Tibial nerve (tissue), 4 donors: Measurements from ENCODE around the gene SEMA3C. TPM values are rescaled to one million over a fixed set of nuclear protein-coding genes. Genes with fewer than 3 reads are reported as not detected.

Source experiments
- DNase-seq, 2 donors: peaks; one replicate each; pipeline ENCODE4 v3.0.0-alpha.2; 2019; ENCODE audit warnings: low spot score in 2 of 2
- H3K27ac ChIP-seq, 4 donors: fragments of 200-600 bp; sonication (generic) in 3 of 4; one replicate each; pipeline ENCODE4 v1.5.1; 2017 to 2019; ENCODE audit warnings: mild to moderate bottlenecking in 1 of 4
- H3K27me3 ChIP-seq, 2 donors: fragments of 200-600 bp; sonication (generic) in 1 of 2; one replicate each; pipeline versions ENCODE4 v1.5.1 to v1.6.0; 2017 to 2019
- H3K36me3 ChIP-seq, 3 donors: fragments of 200-600 bp; sonication (generic); one replicate each; pipeline ENCODE4 v1.5.1; 2018 to 2019
- H3K4me1 ChIP-seq, 4 donors: fragments of 200-600 bp; sonication (generic) in 3 of 4; one replicate each; pipeline ENCODE4 v1.5.1; 2017 to 2019
- H3K4me3 ChIP-seq, 4 donors: fragments of 200-600 bp; sonication (generic) in 3 of 4; one replicate each; pipeline ENCODE4 v1.5.1; 2017 to 2019; ENCODE audit warnings: mild to moderate bottlenecking in 1 of 4, moderate library complexity in 1 of 4
- H3K9me3 ChIP-seq, 4 donors: fragments of 200-600 bp; sonication (generic) in 3 of 4; one replicate each; pipeline ENCODE4 v1.5.1; 2017 to 2019
- CTCF ChIP-seq, 5 experiments: fragments of 200-600 bp in 3 of 5; fragments of 450-650 bp in 2 of 5; sonication (generic) in 3 of 5; IDR thresholded peaks; one replicate each; pipeline ENCODE4 v1.5.1; 2016 to 2019; ENCODE audit warnings: antibody characterized with exemption in 5 of 5, mild to moderate bottlenecking in 3 of 5, moderate library complexity in 2 of 5
- EP300 ChIP-seq, 2 donors: sonication (generic); formaldehyde crosslinking; IDR thresholded peaks; one replicate each; pipeline ENCODE4 v1.6.1; 2017; ENCODE audit warnings: antibody characterized with exemption in 2 of 2, mild to moderate bottlenecking in 1 of 2
- POLR2A ChIP-seq, 2 donors: fragments of 450-650 bp; IDR thresholded peaks; one replicate each; pipeline ENCODE4 v1.6.1; 2017; ENCODE audit warnings: antibody characterized with exemption in 2 of 2, mild to moderate bottlenecking in 2 of 2, moderate library complexity in 2 of 2
- WGBS, 2 donors: methylation state at CpG; one replicate each; pipeline ENCODE4 v1.1.5; 2018; 5-methylcytosine and 5-hydroxymethylcytosine counted together
- total RNA-seq, 4 donors: library from RNA; depleted of rRNA; stranded (reverse); fragments of >200 nt; gene quantifications; one replicate each; pipeline ENCODE4 v1.1.0, GENCODE V29; 2016

SEMA3C gene
- total RNA-seq, 4 donors from 2014 or later: 64.8 to 130 (median 118) TPM

GRCh38 chr7:80760292-80760691 is 158.6 kb downstream of the SEMA3C start:
- Histone ChIP-seq H3K27ac (no peak overlapping the region), H3K36me3 (peaks cover 0 to 17% (median 0%) of the 10 kb centered on the region in 3 donors), H3K4me3 (no peak overlapping the region), H3K9me3 (no peaks in the 10 kb centered on the region), H3K4me1 (no peaks in the 10 kb centered on the region), H3K27me3 (no peaks in the 10 kb centered on the region)
- DNase-seq: no peak
- WGBS, 2 donors: 70 to 73% methylated on average over 4 of the region's 4 CpGs
- TF ChIP-seq EP300 (IDR thresholded peaks at IDR 0.05) (no peak), POLR2A (IDR thresholded peaks at IDR 0.05) (no peak), CTCF (IDR thresholded peaks at IDR 0.05) (no peak)

GRCh38 chr7:80752954-80753690 is 165.7 kb downstream of the SEMA3C start:
- H3K4me3 ChIP-seq: no peak overlapping the region
- no peaks in the 10 kb centered on the region for H3K9me3 ChIP-seq
- H3K27ac ChIP-seq: no peak overlapping the region
- peaks cover 0 to 7% (median 0%) of the 10 kb centered on the region in 4 donors for H3K4me1 ChIP-seq
- no peak for TF ChIP-seq POLR2A (IDR thresholded peaks at IDR 0.05)
- no peak for TF ChIP-seq EP300 (IDR thresholded peaks at IDR 0.05)
- TF ChIP-seq CTCF (IDR thresholded peaks at IDR 0.05): no peak
- DNase-seq: no peak
- H3K36me3 ChIP-seq: peaks cover 0 to 17% (median 0%) of the 10 kb centered on the region in 3 donors
- H3K27me3 ChIP-seq: no peaks in the 10 kb centered on the region
- WGBS, 2 donors: 90 to 93% methylated on average over 6 of the region's 6 CpGs

- Histone ChIP-seq H3K4me3 (no peak overlapping the region), H3K9me3 (no peaks in the 10 kb centered on the region), H3K27me3 (no peaks in the 10 kb centered on the region), H3K4me1 (peaks cover 0 to 7% (median 0%) of the 10 kb centered on the region in 4 donors), H3K27ac (peak overlapping the region in 2 of 4 donors; percentile 43 to 56), H3K36me3 (no peaks in the 10 kb centered on the region)
- 70 to 75% methylated on average over 2 of the region's 2 CpGs for WGBS, 2 donors
- no peak for DNase-seq
- TF ChIP-seq EP300 (IDR thresholded peaks at IDR 0.05) (no peak), CTCF (IDR thresholded peaks at IDR 0.05) (no peak), POLR2A (IDR thresholded peaks at IDR 0.05) (no peak)
These were observed 169.6 kb downstream of the SEMA3C start for GRCh38 chr7:80749270-80749669.

DNA sequence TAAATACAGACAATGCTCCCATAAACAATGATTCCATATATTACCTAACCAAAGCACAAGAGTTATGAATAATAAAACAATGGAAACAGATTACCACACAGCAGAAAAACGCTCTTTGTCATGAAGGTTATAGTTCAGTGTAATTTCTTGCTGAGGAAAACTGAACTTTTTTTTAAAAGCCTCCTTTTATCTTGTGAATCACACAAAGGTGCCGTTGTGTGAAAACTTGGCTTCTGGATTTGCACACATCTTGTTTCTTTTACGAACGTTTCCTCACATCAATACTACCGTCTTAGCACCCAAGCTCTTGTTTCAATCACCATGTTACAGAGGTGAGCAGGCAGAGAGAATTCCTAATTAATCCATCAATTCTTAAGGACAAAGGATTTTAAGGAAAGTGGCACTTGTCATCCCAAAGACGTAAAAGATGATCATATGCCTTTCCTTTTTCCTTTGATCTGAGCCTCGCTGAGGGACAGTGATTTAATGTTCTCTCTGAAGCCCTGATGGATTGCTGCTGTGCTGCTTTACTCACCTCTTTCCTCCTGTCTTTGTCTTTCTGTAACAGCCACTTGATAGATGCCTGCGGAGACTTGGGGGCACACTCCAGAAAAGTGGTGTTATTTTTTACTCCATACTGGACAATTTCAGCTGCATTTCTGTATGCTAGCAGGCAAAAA is 170.3 kb downstream of the SEMA3C start:
- H3K9me3 ChIP-seq: no peaks in the 10 kb centered on the region
- peak overlapping the region in 3 of 4 donors; percentile 15 to 56 (median 43) for H3K27ac ChIP-seq
- H3K4me1 ChIP-seq: peaks cover 0 to 7% (median 0%) of the 10 kb centered on the region in 4 donors
- no peak for DNase-seq
- H3K36me3 ChIP-seq: no peaks in the 10 kb centered on the region
- peak overlapping the region in 1 of 4 donors; percentile 18 for H3K4me3 ChIP-seq
- WGBS, 2 donors: 26 to 28% methylated on average over 8 of the region's 8 CpGs
- no peaks in the 10 kb centered on the region for H3K27me3 ChIP-seq
- TF ChIP-seq POLR2A (IDR thresholded peaks at IDR 0.05): no peak
- no peak for TF ChIP-seq EP300 (IDR thresholded peaks at IDR 0.05)
- no peak for TF ChIP-seq CTCF (IDR thresholded peaks at IDR 0.05)
